GM10248 (cell line): ENCODE results near the gene ADORA1.

Experiments
- CTCF ChIA-PET: fragments of 300-600 bp; sonication (Branson Sonifier 250); formaldehyde crosslinking; extraction: SDS; loops from one replicate; lab custom pipeline; 2021; ENCODE audit warnings: antibody characterized with exemption; lab: Yijun Ruan, JAX
- POLR2A ChIA-PET: fragments of 350-650 bp; sonication (Branson Sonifier 250); formaldehyde crosslinking; extraction: SDS; loops from one replicate; lab custom pipeline; 2020; ENCODE audit warnings: antibody characterized with exemption; lab: Yijun Ruan, JAX
- DNase-seq: peaks from one replicate; pipeline ENCODE4 v3.0.0; 2012; ENCODE audit errors: extremely low spot score
- TF ChIP-seq, protein P1 (sequence below): IDR thresholded peaks from 2 replicates; pipeline ENCODE4 v1.5.1; 2012; ENCODE audit warnings: mild to moderate bottlenecking, low read depth; ENCODE audit errors: extremely low read depth, missing control alignments, control extremely low read depth

ADORA1 gene

GRCh38 chr1:203143641-203144040 lies 16.1 kb downstream of the ADORA1 start:
- CTCF ChIA-PET = no interaction called here
- POLR2A ChIA-PET = no interaction called here
- DNase-seq = no peak
- TF ChIP-seq, protein P1, sequence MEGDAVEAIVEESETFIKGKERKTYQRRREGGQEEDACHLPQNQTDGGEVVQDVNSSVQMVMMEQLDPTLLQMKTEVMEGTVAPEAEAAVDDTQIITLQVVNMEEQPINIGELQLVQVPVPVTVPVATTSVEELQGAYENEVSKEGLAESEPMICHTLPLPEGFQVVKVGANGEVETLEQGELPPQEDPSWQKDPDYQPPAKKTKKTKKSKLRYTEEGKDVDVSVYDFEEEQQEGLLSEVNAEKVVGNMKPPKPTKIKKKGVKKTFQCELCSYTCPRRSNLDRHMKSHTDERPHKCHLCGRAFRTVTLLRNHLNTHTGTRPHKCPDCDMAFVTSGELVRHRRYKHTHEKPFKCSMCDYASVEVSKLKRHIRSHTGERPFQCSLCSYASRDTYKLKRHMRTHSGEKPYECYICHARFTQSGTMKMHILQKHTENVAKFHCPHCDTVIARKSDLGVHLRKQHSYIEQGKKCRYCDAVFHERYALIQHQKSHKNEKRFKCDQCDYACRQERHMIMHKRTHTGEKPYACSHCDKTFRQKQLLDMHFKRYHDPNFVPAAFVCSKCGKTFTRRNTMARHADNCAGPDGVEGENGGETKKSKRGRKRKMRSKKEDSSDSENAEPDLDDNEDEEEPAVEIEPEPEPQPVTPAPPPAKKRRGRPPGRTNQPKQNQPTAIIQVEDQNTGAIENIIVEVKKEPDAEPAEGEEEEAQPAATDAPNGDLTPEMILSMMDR = no peak

DNA sequence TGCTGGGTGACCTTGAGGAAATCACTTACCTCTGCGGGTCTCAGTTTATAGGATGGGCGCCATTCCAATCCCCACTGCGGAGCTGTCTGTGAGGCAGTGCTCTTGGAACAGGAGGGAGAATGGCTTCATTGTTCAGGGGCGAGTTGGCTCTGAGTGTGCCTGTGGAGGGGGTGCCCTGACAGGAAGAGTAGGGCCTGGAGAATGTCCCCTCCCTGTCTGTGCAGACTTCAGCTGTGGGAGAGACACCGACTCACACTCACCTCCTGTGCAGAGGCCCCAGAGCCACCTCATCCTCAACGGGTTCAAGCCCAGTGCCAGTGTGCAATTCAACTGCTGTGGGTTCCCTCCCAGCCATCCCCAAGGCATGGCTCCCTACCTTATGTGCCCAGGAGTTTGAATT lies 17.1 kb downstream of the ADORA1 start:
- DNase-seq = no peak

DNA sequence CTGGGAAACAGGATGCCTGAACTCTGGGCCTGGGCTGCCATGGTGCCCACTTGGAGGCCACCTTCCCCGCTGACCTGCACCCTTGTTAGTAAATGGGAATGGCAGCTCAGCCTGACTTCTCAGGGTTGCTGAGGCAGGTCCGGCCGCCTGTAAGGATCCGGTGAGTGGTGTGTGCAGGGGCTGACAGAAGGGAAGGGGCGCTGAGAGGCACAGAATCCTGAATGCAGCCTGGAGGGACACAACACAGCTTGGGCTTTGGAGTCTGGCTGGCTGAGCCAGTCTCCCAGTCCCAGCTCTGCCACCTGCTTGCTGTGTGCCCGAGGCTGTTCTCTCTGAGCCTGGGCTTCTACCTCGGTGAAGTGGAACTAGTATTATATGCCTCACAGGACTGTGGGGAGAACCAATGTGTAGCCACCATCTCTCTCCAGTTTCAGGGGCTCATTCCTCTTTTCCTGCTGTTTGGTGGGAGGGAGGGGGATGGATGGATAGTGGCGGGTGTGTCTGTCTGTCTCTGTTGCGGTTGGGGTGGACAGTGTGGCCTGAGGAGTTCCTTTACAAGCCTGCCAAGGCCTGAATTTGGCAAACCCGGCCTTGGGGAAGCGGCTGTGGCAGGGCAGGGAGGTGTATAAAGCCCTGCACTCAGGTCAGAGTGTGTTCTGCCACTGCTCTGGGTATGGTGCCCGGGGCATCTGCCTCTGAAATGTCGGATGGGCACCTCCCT lies 18.0 kb downstream of the ADORA1 start:
- POLR2A ChIA-PET = no interaction called here

More for the DNA sequence above, 17.1 kb downstream of the ADORA1 start:
- TF ChIP-seq, protein P1 = no peak
- CTCF ChIA-PET = no interaction called here
- POLR2A ChIA-PET = no interaction called here

DNA sequence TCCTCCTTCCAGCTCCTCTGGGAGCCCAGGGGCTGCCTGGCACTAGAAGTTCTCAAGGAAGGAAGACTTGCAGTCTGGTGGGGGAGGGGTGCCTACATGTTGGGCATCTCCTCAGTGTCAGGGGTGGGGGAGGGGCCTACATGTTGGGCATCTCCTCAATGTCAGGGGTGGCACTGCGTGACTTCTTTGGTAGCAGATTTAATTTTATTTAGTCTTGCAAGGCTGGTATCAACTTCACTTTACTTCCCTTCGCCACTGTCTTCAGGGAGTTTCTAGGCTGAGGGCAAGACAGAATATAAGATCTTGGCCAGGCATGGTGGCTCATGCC lies 18.5 kb downstream of the ADORA1 start:
- TF ChIP-seq, protein P1 = no peak
- no peak for DNase-seq
- ChIA-PET CTCF (no interaction called here), POLR2A (no interaction called here)

More for the DNA sequence above, 18.0 kb downstream of the ADORA1 start:
- no peak for DNase-seq
- TF ChIP-seq, protein P1 = no peak
- CTCF ChIA-PET = no interaction called here

DNA sequence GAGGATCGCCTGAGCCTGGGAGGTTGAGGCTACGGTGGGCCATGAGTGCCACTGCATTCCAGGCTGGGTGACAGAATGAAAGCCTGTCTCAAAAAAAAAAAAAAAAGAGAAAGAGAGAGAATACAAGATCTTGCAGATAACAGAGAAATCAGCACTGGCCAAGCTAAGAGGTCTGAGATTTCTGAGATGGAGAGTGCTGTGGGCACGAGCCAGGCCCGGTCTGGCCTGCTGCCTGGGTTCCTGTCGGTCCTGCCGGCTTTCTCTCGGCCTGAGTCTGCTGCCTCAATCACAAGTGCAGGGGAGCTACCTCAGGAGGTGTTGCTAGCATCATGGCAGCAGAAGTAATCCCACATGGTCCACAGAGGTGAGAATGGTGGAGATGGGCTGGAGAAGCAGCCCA lies 19.0 kb downstream of the ADORA1 start:
- DNase-seq = no peak
- POLR2A ChIA-PET = no interaction called here
- TF ChIP-seq, protein P1 = no peak
- CTCF ChIA-PET = interaction anchor here (0.8 to 3.1 kb wide), 3 partner anchors 12 to 29 kb away, joined by 3 to 14 read pairs (median 5); no protein-coding TSS in a partner anchor

GRCh38 chr1:203147376-203147775 lies 19.9 kb downstream of the ADORA1 start:
- TF ChIP-seq, protein P1 = no peak
- ChIA-PET CTCF (interaction anchor here (0.8 to 3.1 kb wide), 10 partner anchors 10 to 1147 kb away, joined by 3 to 14 read pairs (median 4); no protein-coding TSS in a partner anchor), POLR2A (no interaction called here)
- DNase-seq = no peak
